K562 (cell line): ENCODE measurements around the gene ANKRD44. TPM values are rescaled to one million over a fixed set of nuclear protein-coding genes. Genes with fewer than 3 reads are reported as not detected.

Experiments
- ATAC-seq: fragments of 200-7000 bp; cut with Tn5 transposase; 3 replicates; pipeline ENCODE4 v1.9.1; 2020; ENCODE audit warnings: moderate library complexity
- BruUV-seq: library from RNA; stranded (reverse); fragments of 400-500 nt; replicated peaks from 2 replicates; lab custom pipeline; 2021; lab: Mats Ljungman, UMichigan
- CTCF ChIA-PET: fragments of 300-600 bp; formaldehyde crosslinking; extraction: SDS; loops from one replicate; lab custom pipeline; 2021; ENCODE audit warnings: low intra/inter-chr PET ratio; lab: Yijun Ruan, JAX
- POLR2A ChIA-PET: fragments of 300-600, 350-650 bp; sonication (Branson Sonifier 250); formaldehyde crosslinking; extraction: SDS; loops from one replicate; lab custom pipeline; 2021; ENCODE audit warnings: antibody characterized with exemption, inconsistent platforms; lab: Yijun Ruan, JAX
- DNase-seq, 4 experiments: peaks; one replicate each; pipeline versions ENCODE4 v3.0.0 to v3.0.0-alpha.2; 2011 to 2018; ENCODE audit warnings: low spot score in 3 of 4, mixed read lengths in 3 of 4; ENCODE audit errors: extremely low read depth in 1 of 4
- FAIRE-seq: peaks from 2 replicates; lab custom pipeline; 2011; peaks lifted over from hg19 to GRCh38; lab: Jason Lieb, UNC
- H2AFZ ChIP-seq: 2 replicates; pipeline ENCODE4 v1.6.0; 2011; ENCODE audit warnings: low read depth, low read length, control low read depth, inconsistent platforms
- H3K27ac ChIP-seq: fragments of 200-600 bp; 3 replicates; pipeline ENCODE4 v1.8.0; 2011; ENCODE audit warnings: low read depth, mild to moderate bottlenecking, control low read depth, inconsistent platforms, low read length, moderate library complexity, mixed read lengths; ENCODE audit errors: extremely low read depth
- H3K27me3 ChIP-seq, 2 experiments: fragments of 300-600 bp in 1 of 2; 2 replicates in 1 of 2; 3 replicates in 1 of 2; pipeline versions ENCODE4 v1.6.0 to v1.8.0; 2011; ENCODE audit warnings: inconsistent platforms in 2 of 2, low read length in 2 of 2, mild to moderate bottlenecking in 1 of 2, mixed read lengths in 1 of 2, moderate library complexity in 1 of 2; ENCODE audit not compliant: control insufficient read depth in 2 of 2, insufficient read depth in 2 of 2
- H3K36me3 ChIP-seq: fragments of 300-600 bp; 3 replicates; pipeline ENCODE4 v1.8.0; 2011; ENCODE audit warnings: mild to moderate bottlenecking, low read length, inconsistent platforms; ENCODE audit not compliant: control insufficient read depth, insufficient read depth
- H3K4me1 ChIP-seq, 2 experiments: fragments of 200-600 bp in 1 of 2; replicated peaks in 1 of 2; 2 replicates in 1 of 2; 3 replicates in 1 of 2; pipeline versions ENCODE4 v1.5.1 to v1.8.0; 2011; ENCODE audit warnings: inconsistent platforms in 2 of 2, low read length in 2 of 2, mild to moderate bottlenecking in 1 of 2, mixed read lengths in 1 of 2, moderate library complexity in 1 of 2; ENCODE audit not compliant: control insufficient read depth in 2 of 2, insufficient read depth in 2 of 2
- H3K4me2 ChIP-seq: 2 replicates; pipeline ENCODE4 v1.6.1; 2011; ENCODE audit warnings: low read length, control low read depth, inconsistent platforms, mixed read lengths; ENCODE audit not compliant: insufficient read depth
- H3K4me3 ChIP-seq: fragments of 200-600 bp; sonication (generic), shearing (Covaris generic); 2 replicates; pipeline ENCODE4 v1.5.1; 2016; ENCODE audit warnings: control low read depth, inconsistent platforms
- H3K79me2 ChIP-seq: fragments of 200-600 bp; 3 replicates; pipeline ENCODE4 v1.8.0; 2011; ENCODE audit warnings: low read length, inconsistent platforms; ENCODE audit not compliant: control insufficient read depth, insufficient read depth
- H3K9ac ChIP-seq, 2 experiments: 2 replicates each; pipeline versions ENCODE4 v1.6.0 to v1.6.1; 2011; ENCODE audit warnings: low read depth in 2 of 2, low read length in 2 of 2, control low read depth in 1 of 2, inconsistent platforms in 1 of 2, mild to moderate bottlenecking in 1 of 2, mixed read lengths in 1 of 2; ENCODE audit not compliant: insufficient read depth in 1 of 2
- H3K9me1 ChIP-seq: one replicate; pipeline ENCODE4 v1.6.0; 2011; ENCODE audit warnings: inconsistent platforms, mild to moderate bottlenecking, low read length, moderate library complexity; ENCODE audit not compliant: control insufficient read depth, insufficient read depth
- H3K9me3 ChIP-seq: replicated peaks from 2 replicates; pipeline ENCODE4 v1.5.1; 2011; ENCODE audit warnings: low read depth, low read length, inconsistent platforms; ENCODE audit not compliant: control insufficient read depth, insufficient read depth
- H4K20me1 ChIP-seq: replicated peaks from 2 replicates; pipeline ENCODE4 v1.6.1; 2011; ENCODE audit warnings: low read length, inconsistent platforms, mixed read lengths; ENCODE audit not compliant: control insufficient read depth, insufficient read depth
- EGR1 ChIP-seq: fragments of 450-650 bp; conservative IDR thresholded peaks from 2 replicates; pipeline ENCODE4 v1.6.1; 2017; ENCODE audit warnings: mild to moderate bottlenecking
- MITF ChIP-seq: IDR thresholded peaks from 2 replicates; pipeline ENCODE4 v1.6.1; 2014; ENCODE audit warnings: antibody characterized with exemption
- NR4A1 ChIP-seq, 2 experiments: fragments of 250-450 bp in 1 of 2; fragments of 450-650 bp in 1 of 2; sonication (Bioruptor Pico) in 1 of 2; IDR thresholded peaks; 2 replicates each; pipeline versions ENCODE4 v1.4.0 to v1.6.1; 2016 to 2020; ENCODE audit warnings: mild to moderate bottlenecking in 2 of 2, missing compliant biosample characterization in 1 of 2, missing genetic modification characterization in 1 of 2, moderate library complexity in 1 of 2
- PYGO2 ChIP-seq: fragments of 450-650 bp; IDR thresholded peaks from 2 replicates; pipeline ENCODE4 v1.6.1; 2016; ENCODE audit warnings: mild to moderate bottlenecking, missing genetic modification characterization, moderate library complexity, missing compliant biosample characterization
- SIX5 ChIP-seq, 2 experiments: IDR thresholded peaks; 2 replicates each; pipeline ENCODE4 v1.6.1; 2011; ENCODE audit warnings: low read length in 2 of 2, borderline replicate concordance in 1 of 2, low read depth in 1 of 2, mild to moderate bottlenecking in 1 of 2, moderate library complexity in 1 of 2; ENCODE audit not compliant: insufficient read depth in 1 of 2
- SRSF9 ChIP-seq: fragments of 200-400 bp; formaldehyde crosslinking; IDR thresholded peaks from 2 replicates; pipeline ENCODE4 v1.6.1; 2017; ENCODE audit warnings: low read depth, low read length, borderline replicate concordance
- TBL1XR1 ChIP-seq, 2 experiments: IDR thresholded peaks; 2 replicates each; pipeline ENCODE4 v1.6.1; 2012; ENCODE audit warnings: improper control_type of control experiment in 2 of 2, low read length in 2 of 2, mild to moderate bottlenecking in 1 of 2
- TCF15 ChIP-seq: fragments of 250-450 bp; sonication (Bioruptor Pico); IDR thresholded peaks from 2 replicates; pipeline ENCODE4 v1.8.0; 2022; ENCODE audit warnings: moderate library complexity, mild to moderate bottlenecking, inconsistent platforms
- ZBTB2 ChIP-seq: fragments of 450-650 bp; IDR thresholded peaks from 2 replicates; pipeline ENCODE4 v1.6.1; 2016; ENCODE audit warnings: antibody characterized with exemption
- ZNF165 ChIP-seq: fragments of 250-450 bp; sonication (Bioruptor Pico); IDR thresholded peaks from 2 replicates; pipeline ENCODE4 v1.4.0; 2020; ENCODE audit warnings: borderline replicate concordance
- WGBS: fragments of 100-300 bp; shearing (Covaris generic); methylation state at CpG from one replicate; pipeline ENCODE4 v1.1.6; 2016; ENCODE audit warnings: low coverage, mixed read lengths; ENCODE audit not compliant: insufficient coverage; ENCODE audit errors: missing lambda C conversion rate; 5-methylcytosine and 5-hydroxymethylcytosine counted together
- in situ Hi-C: fragments of 300-500 bp; cut with MboI; formaldehyde crosslinking; loops from 4 replicates; pipeline ENCODE4 v1.15.0; 2018; ENCODE audit warnings: inconsistent platforms, mixed read lengths
- intact Hi-C: fragments of 100-400 bp; cut with micrococcal nuclease; formaldehyde crosslinking; loops from 2 replicates; pipeline ENCODE4 v1.14.2; 2022
- polyA plus RNA-seq, 8 experiments: library from polyadenylated mRNA; depleted of rRNA in 4 of 8; stranded (reverse) in 5 of 8; unstranded in 3 of 8; fragments of >200 nt; fragmentation: Nextera tagmentation in 2 of 8; fragmentation: Illumina TruSeq in 1 of 8; extraction: Ambion mirVana in 2 of 8; extraction: Trizol in 1 of 8; gene quantifications; 2 replicates each; pipeline versions ENCODE4 v1.2.1 to v1.2.3, GENCODE V29; 2011 to 2014; ENCODE audit warnings: inconsistent platforms in 1 of 8, missing spikeins in 1 of 8
- total RNA-seq, 7 experiments: library from RNA; depleted of rRNA in 6 of 7; stranded (reverse); fragments of >200 nt in 6 of 7; fragmentation: Illumina TruSeq in 2 of 7; extraction: Trizol in 2 of 7; gene quantifications; 2 replicates each; pipeline versions ENCODE4 v1.2.1 to v1.2.3, GENCODE V29; 2011 to 2021; ENCODE audit warnings: low replicate concordance in 1 of 7

ANKRD44 gene
- total and polyA plus RNA-seq, 9 of the 15 experiments (the other 6 are each of a cell fraction or from before 2014, with no cell fraction given), result 0.03 to 0.64 (median 0.07) TPM; not detected in 3

- no peak for TF ChIP-seq ZBTB2
- TF ChIP-seq, all 486 proteins: peak for 4
These were observed 101.3 kb downstream of the ANKRD44 start (continued) for GRCh38 chr2:197209246-197209645.

- intact Hi-C loops, result no loop called here
- no peak for DNase-seq
- H3K4me2 ChIP-seq, result no peak overlapping the region
- no TSS peak for BruUV-seq
- H4K20me1 ChIP-seq, result no peaks in the 10 kb centered on the region; the same call in 1 of the 2 replicates
- H3K9me3 ChIP-seq, result no peaks in the 10 kb centered on the region
- H3K36me3 ChIP-seq, result no peaks in the 10 kb centered on the region
- ChIA-PET POLR2A (interaction anchor here (0.7 kb wide), 1 partner anchor 509 kb away, joined by 3 read pairs; no protein-coding TSS in a partner anchor), CTCF (no interaction called here)
- FAIRE-seq, result no peak
- H2AFZ ChIP-seq, result no peak overlapping the region
- no peak for ATAC-seq
- H3K27me3 ChIP-seq, result peaks cover 0 to 10% of the 10 kb centered on the region in 2 experiments; a peak in 2 of 5 replicates
- H3K9ac ChIP-seq, result no peak overlapping the region
- H3K27ac ChIP-seq, result no peak overlapping the region
- H3K79me2 ChIP-seq, result no peaks in the 10 kb centered on the region
- H3K4me3 ChIP-seq, result no peak overlapping the region
- 2% methylated on average over 3 of the region's 3 CpGs for WGBS
- peaks cover 0 to 14% of the 10 kb centered on the region in 2 experiments; a peak in 3 of 5 replicates for H3K4me1 ChIP-seq
- in situ Hi-C loops, result no loop called here
- no peaks in the 10 kb centered on the region for H3K9me1 ChIP-seq
- TF ChIP-seq TCF15 (CRISPR knock-in tag) (no peak), SRSF9 (no peak), SIX5 (IDR thresholded peaks at IDR 0.05; ENCODE audit: borderline replicate concordance in 1 of 2, insufficient read depth in 1 of 2, low read depth in 1 of 2, low read length in 2 of 2) (no peak), NR4A1 (CRISPR knock-in tag; IDR thresholded peaks at IDR 0.05) (no peak), NR4A1 (tag; IDR thresholded peaks at IDR 0.05) (no peak), TBL1XR1 (IDR thresholded peaks at IDR 0.05; ENCODE audit: low read length in 2 of 2) (no peak), PYGO2 (tag) (no peak), ZNF165 (CRISPR knock-in tag) (no peak), EGR1 (no peak), MITF (no peak)
These were observed 101.7 kb downstream of the ANKRD44 start for GRCh38 chr2:197208841-197209240.
